ENCODE data around the gene SLX4IP. TPM values are rescaled to one million over a fixed set of nuclear protein-coding genes. Genes with fewer than 3 reads are reported as not detected.

The SLX4IP gene
- total and polyA plus RNA-seq, 5 donors from 2014 or later: 1.5 to 4.1 (median 2.4) TPM

GRCh38 chr20:10461495-10461894 lies 26.4 kb downstream of the SLX4IP start:
- Histone ChIP-seq H3K36me3 (ENCODE audit: control insufficient read depth, insufficient read depth, low read length) (peaks cover 4% of the 10 kb centered on the region), H3K27ac (ENCODE audit: insufficient read depth, low read length, poor library complexity, severe bottlenecking) (no peak overlapping the region), H3K4me1 (ENCODE audit: control insufficient read depth, insufficient read depth, low read length, poor library complexity, severe bottlenecking) (no peaks in the 10 kb centered on the region), H3K9me3 (ENCODE audit: control insufficient read depth in 2 of 2, low read length in 2 of 2) (peaks cover 0 to 4% of the 10 kb centered on the region in 2 experiments), H3K27me3 (ENCODE audit: control insufficient read depth, insufficient read depth, low read length) (no peaks in the 10 kb centered on the region), H3K4me3 (ENCODE audit: low read depth, low read length) (no peak overlapping the region)
- ATAC-seq (ENCODE audit: low read depth in 2 of 2) (no peak), DNase-seq (no peak)
- peaks cover 52% of the 10 kb centered on the region for H3K36me3 Mint-ChIP-seq
- peaks cover 6 to 29% (median 14%) of the 10 kb centered on the region in 4 donors for H3K4me1 Mint-ChIP-seq
- no peak overlapping the region for H3K4me3 Mint-ChIP-seq
- peaks cover 0 to 9% (median 5%) of the 10 kb centered on the region in 7 donors for H3K9me3 Mint-ChIP-seq
- H3K27me3 Mint-ChIP-seq: no peaks in the 10 kb centered on the region
- no peak overlapping the region for H3K27ac Mint-ChIP-seq

GRCh38 chr20:10462516-10462915 lies 27.4 kb downstream of the SLX4IP start:
- Mint-ChIP-seq H3K9me3 (peaks cover 0 to 4% (median 3%) of the 10 kb centered on the region in 7 donors), H3K36me3 (peaks cover 46% of the 10 kb centered on the region), H3K27ac (no peak overlapping the region), H3K4me1 (peaks cover 6 to 29% (median 14%) of the 10 kb centered on the region in 4 donors), H3K27me3 (no peaks in the 10 kb centered on the region), H3K4me3 (no peak overlapping the region)
- no peaks in the 10 kb centered on the region for H3K9me3 ChIP-seq (ENCODE audit: control insufficient read depth in 2 of 2, low read length in 2 of 2)
- peaks cover 4% of the 10 kb centered on the region for H3K36me3 ChIP-seq (ENCODE audit: control insufficient read depth, insufficient read depth, low read length)
- H3K4me3 ChIP-seq (ENCODE audit: low read depth, low read length): no peak overlapping the region
- no peaks in the 10 kb centered on the region for H3K27me3 ChIP-seq (ENCODE audit: control insufficient read depth, insufficient read depth, low read length)
- H3K27ac ChIP-seq (ENCODE audit: insufficient read depth, low read length, poor library complexity, severe bottlenecking): no peak overlapping the region
- no peak for ATAC-seq (ENCODE audit: low read depth in 2 of 2)
- H3K4me1 ChIP-seq (ENCODE audit: control insufficient read depth, insufficient read depth, low read length, poor library complexity, severe bottlenecking): no peaks in the 10 kb centered on the region
- DNase-seq: no peak

- H3K27ac Mint-ChIP-seq: no peak overlapping the region
Observed at GRCh38 chr20:10463622-10464021, 28.5 kb downstream of the SLX4IP start.

GRCh38 chr20:10465135-10465534 lies 30.0 kb downstream of the SLX4IP start:
- peaks cover 41% of the 10 kb centered on the region for H3K36me3 Mint-ChIP-seq
- H3K27ac ChIP-seq (ENCODE audit: insufficient read depth, low read length, poor library complexity, severe bottlenecking): no peak overlapping the region
- H3K4me3 Mint-ChIP-seq: no peak overlapping the region
- no peak overlapping the region for H3K4me3 ChIP-seq (ENCODE audit: low read depth, low read length)
- H3K4me1 ChIP-seq (ENCODE audit: control insufficient read depth, insufficient read depth, low read length, poor library complexity, severe bottlenecking): no peaks in the 10 kb centered on the region
- peaks cover 0 to 3% (median 0%) of the 10 kb centered on the region in 7 donors for H3K9me3 Mint-ChIP-seq
- DNase-seq (no peak), ATAC-seq (ENCODE audit: low read depth in 2 of 2) (no peak)
- H3K4me1 Mint-ChIP-seq: peaks cover 6 to 26% (median 18%) of the 10 kb centered on the region in 4 donors
- H3K27me3 Mint-ChIP-seq: no peaks in the 10 kb centered on the region
- H3K27ac Mint-ChIP-seq: no peak overlapping the region
- no peaks in the 10 kb centered on the region for H3K27me3 ChIP-seq (ENCODE audit: control insufficient read depth, insufficient read depth, low read length)
- no peaks in the 10 kb centered on the region for H3K36me3 ChIP-seq (ENCODE audit: control insufficient read depth, insufficient read depth, low read length)
- no peaks in the 10 kb centered on the region for H3K9me3 ChIP-seq (ENCODE audit: control insufficient read depth in 2 of 2, low read length in 2 of 2)

More at GRCh38 chr20:10463622-10464021, 28.5 kb downstream of the SLX4IP start:
- H3K27ac ChIP-seq (ENCODE audit: insufficient read depth, low read length, poor library complexity, severe bottlenecking): no peak overlapping the region
- H3K4me1 ChIP-seq (ENCODE audit: control insufficient read depth, insufficient read depth, low read length, poor library complexity, severe bottlenecking): no peaks in the 10 kb centered on the region
- H3K27me3 ChIP-seq (ENCODE audit: control insufficient read depth, insufficient read depth, low read length): no peaks in the 10 kb centered on the region
- H3K9me3 ChIP-seq (ENCODE audit: control insufficient read depth in 2 of 2, low read length in 2 of 2): no peaks in the 10 kb centered on the region
- no peak for DNase-seq
- Mint-ChIP-seq H3K4me3 (no peak overlapping the region), H3K9me3 (peaks cover 0 to 4% (median 0%) of the 10 kb centered on the region in 7 donors), H3K4me1 (peaks cover 4 to 36% (median 19%) of the 10 kb centered on the region in 4 donors), H3K27me3 (no peaks in the 10 kb centered on the region), H3K36me3 (peaks cover 47% of the 10 kb centered on the region)
- ATAC-seq (ENCODE audit: low read depth in 2 of 2): no peak
- no peak overlapping the region for H3K4me3 ChIP-seq (ENCODE audit: low read depth, low read length)
- no peaks in the 10 kb centered on the region for H3K36me3 ChIP-seq (ENCODE audit: control insufficient read depth, insufficient read depth, low read length)

GRCh38 chr20:10466325-10466724 lies 31.2 kb downstream of the SLX4IP start:
- Mint-ChIP-seq H3K27ac (no peak overlapping the region), H3K4me1 (peaks cover 5 to 21% (median 18%) of the 10 kb centered on the region in 4 donors), H3K36me3 (peaks cover 34% of the 10 kb centered on the region), H3K27me3 (no peaks in the 10 kb centered on the region), H3K9me3 (peaks cover 0 to 1% (median 0%) of the 10 kb centered on the region in 7 donors), H3K4me3 (no peak overlapping the region)
- Histone ChIP-seq H3K9me3 (ENCODE audit: control insufficient read depth in 2 of 2, low read length in 2 of 2) (no peaks in the 10 kb centered on the region), H3K36me3 (ENCODE audit: control insufficient read depth, insufficient read depth, low read length) (no peaks in the 10 kb centered on the region), H3K27me3 (ENCODE audit: control insufficient read depth, insufficient read depth, low read length) (no peaks in the 10 kb centered on the region), H3K4me1 (ENCODE audit: control insufficient read depth, insufficient read depth, low read length, poor library complexity, severe bottlenecking) (no peaks in the 10 kb centered on the region), H3K27ac (ENCODE audit: insufficient read depth, low read length, poor library complexity, severe bottlenecking) (no peak overlapping the region), H3K4me3 (ENCODE audit: low read depth, low read length) (no peak overlapping the region)
- ATAC-seq (ENCODE audit: low read depth in 2 of 2): no peak
- DNase-seq: no peak

GRCh38 chr20:10466855-10467254 lies 31.8 kb downstream of the SLX4IP start:
- peaks cover 0 to 1% (median 0%) of the 10 kb centered on the region in 7 donors for H3K9me3 Mint-ChIP-seq
- no peaks in the 10 kb centered on the region for H3K27me3 ChIP-seq (ENCODE audit: control insufficient read depth, insufficient read depth, low read length)
- H3K36me3 ChIP-seq (ENCODE audit: control insufficient read depth, insufficient read depth, low read length): no peaks in the 10 kb centered on the region
- peaks cover 34% of the 10 kb centered on the region for H3K36me3 Mint-ChIP-seq
- peak overlapping the region in 1 of 3 donors; percentile 54 for H3K27ac Mint-ChIP-seq
- no peak for ATAC-seq (ENCODE audit: low read depth in 2 of 2)
- no peaks in the 10 kb centered on the region for H3K4me1 ChIP-seq (ENCODE audit: control insufficient read depth, insufficient read depth, low read length, poor library complexity, severe bottlenecking)
- no peak overlapping the region for H3K4me3 Mint-ChIP-seq
- H3K4me1 Mint-ChIP-seq: peaks cover 3 to 21% (median 18%) of the 10 kb centered on the region in 4 donors
- H3K27ac ChIP-seq (ENCODE audit: insufficient read depth, low read length, poor library complexity, severe bottlenecking): no peak overlapping the region
- no peak overlapping the region for H3K4me3 ChIP-seq (ENCODE audit: low read depth, low read length)
- DNase-seq: no peak
- no peaks in the 10 kb centered on the region for H3K9me3 ChIP-seq (ENCODE audit: control insufficient read depth in 2 of 2, low read length in 2 of 2)
- no peaks in the 10 kb centered on the region for H3K27me3 Mint-ChIP-seq

GRCh38 chr20:10467681-10468339 lies 32.7 kb downstream of the SLX4IP start:
- peaks cover 26% of the 10 kb centered on the region for H3K36me3 Mint-ChIP-seq
- no peaks in the 10 kb centered on the region for H3K9me3 ChIP-seq (ENCODE audit: control insufficient read depth in 2 of 2, low read length in 2 of 2)
- no peaks in the 10 kb centered on the region for H3K27me3 ChIP-seq (ENCODE audit: control insufficient read depth, insufficient read depth, low read length)
- no peaks in the 10 kb centered on the region for H3K4me1 ChIP-seq (ENCODE audit: control insufficient read depth, insufficient read depth, low read length, poor library complexity, severe bottlenecking)
- H3K9me3 Mint-ChIP-seq: peaks cover 0 to 1% (median 0%) of the 10 kb centered on the region in 7 donors
- H3K27ac ChIP-seq (ENCODE audit: insufficient read depth, low read length, poor library complexity, severe bottlenecking): no peak overlapping the region
- peak overlapping the region in 1 of 3 donors; percentile 24 for H3K27ac Mint-ChIP-seq
- no peak for DNase-seq
- no peaks in the 10 kb centered on the region for H3K36me3 ChIP-seq (ENCODE audit: control insufficient read depth, insufficient read depth, low read length)
- H3K4me1 Mint-ChIP-seq: peaks cover 3 to 21% (median 12%) of the 10 kb centered on the region in 4 donors
- H3K4me3 Mint-ChIP-seq: no peak overlapping the region
- H3K27me3 Mint-ChIP-seq: no peaks in the 10 kb centered on the region
- no peak for ATAC-seq (ENCODE audit: low read depth in 2 of 2)
- no peak overlapping the region for H3K4me3 ChIP-seq (ENCODE audit: low read depth, low read length)

GRCh38 chr20:10468340-10468845 lies 33.3 kb downstream of the SLX4IP start:
- Histone ChIP-seq H3K4me3 (ENCODE audit: low read depth, low read length) (no peak overlapping the region), H3K4me1 (ENCODE audit: control insufficient read depth, insufficient read depth, low read length, poor library complexity, severe bottlenecking) (no peaks in the 10 kb centered on the region), H3K9me3 (ENCODE audit: control insufficient read depth in 2 of 2, low read length in 2 of 2) (no peaks in the 10 kb centered on the region), H3K27me3 (ENCODE audit: control insufficient read depth, insufficient read depth, low read length) (no peaks in the 10 kb centered on the region), H3K36me3 (ENCODE audit: control insufficient read depth, insufficient read depth, low read length) (no peaks in the 10 kb centered on the region), H3K27ac (ENCODE audit: insufficient read depth, low read length, poor library complexity, severe bottlenecking) (no peak overlapping the region)
- peaks cover 0 to 1% (median 0%) of the 10 kb centered on the region in 7 donors for H3K9me3 Mint-ChIP-seq
- no peak for DNase-seq
- H3K36me3 Mint-ChIP-seq: peaks cover 26% of the 10 kb centered on the region
- H3K27me3 Mint-ChIP-seq: no peaks in the 10 kb centered on the region
- H3K4me3 Mint-ChIP-seq: no peak overlapping the region
- H3K4me1 Mint-ChIP-seq: peaks cover 8 to 15% (median 13%) of the 10 kb centered on the region in 4 donors
- H3K27ac Mint-ChIP-seq: peak overlapping the region in 1 of 3 donors; percentile 24
- ATAC-seq (ENCODE audit: low read depth in 2 of 2): no peak

All from CD4-positive, CD25-positive, alpha-beta regulatory T cell (primary cell).